ENCODE data around the gene TSC22D1.
A peak's percentile ranks its signal among the peaks of the same experiment; 100 is the strongest.
"Not testable (repeated sequence)": the region's sequence is repeated elsewhere in the genome, so short reads cannot be mapped to it uniquely, and the experiment has no call there.

The TSC22D1 gene

GRCh38 chr13:44575741-44576350 is at the start of gene TSC22D1:
TSS of gene TSC22D1 (minus strand) at chr13:44576330. CDS start at chr13:44576074, 256 bp downstream.
- no peak for FAIRE-seq
- no peak for DNase-seq (ENCODE audit: insufficient read length, low spot score)

GRCh38 chr13:44622708-44623107 is 46.6 kb upstream of the TSC22D1 start:
- no peak for FAIRE-seq
- no peak for DNase-seq (ENCODE audit: insufficient read length, low spot score)

GRCh38 chr13:44622261-44622660 is 46.1 kb upstream of the TSC22D1 start:
- FAIRE-seq (no peak), DNase-seq (ENCODE audit: insufficient read length, low spot score) (no peak)

GRCh38 chr13:44620057-44620456 is 43.9 kb upstream of the TSC22D1 start:
- FAIRE-seq (no peak), DNase-seq (ENCODE audit: insufficient read length, low spot score) (peak; percentile 8)

GRCh38 chr13:44619651-44620050 is 43.5 kb upstream of the TSC22D1 start:
- FAIRE-seq, result no peak
- DNase-seq (ENCODE audit: insufficient read length, low spot score), result no peak

GRCh38 chr13:44618326-44618725 is 42.2 kb upstream of the TSC22D1 start:
- FAIRE-seq, result no peak
- DNase-seq (ENCODE audit: insufficient read length, low spot score), result no peak

GRCh38 chr13:44617648-44618047 is 41.5 kb upstream of the TSC22D1 start:
- no peak for DNase-seq (ENCODE audit: insufficient read length, low spot score)
- FAIRE-seq, result no peak

GRCh38 chr13:44609137-44609536 is 33.0 kb upstream of the TSC22D1 start:
- no peak for FAIRE-seq
- DNase-seq (ENCODE audit: insufficient read length, low spot score), result no peak

GRCh38 chr13:44605721-44606120 is 29.6 kb upstream of the TSC22D1 start:
- no peak for FAIRE-seq
- DNase-seq (ENCODE audit: insufficient read length, low spot score), result no peak

GRCh38 chr13:44605275-44605674 is 29.1 kb upstream of the TSC22D1 start:
- FAIRE-seq (no peak), DNase-seq (ENCODE audit: insufficient read length, low spot score) (no peak)

GRCh38 chr13:44601586-44601985 is 25.5 kb upstream of the TSC22D1 start:
- no peak for DNase-seq (ENCODE audit: insufficient read length, low spot score)
- no peak for FAIRE-seq

- not testable (repeated sequence) for FAIRE-seq; DNase-seq (ENCODE audit: insufficient read length, low spot score)
Measured at GRCh38 chr13:44593861-44594592, 17.9 kb upstream of the TSC22D1 start.

- no peak for FAIRE-seq
- DNase-seq (ENCODE audit: insufficient read length, low spot score), result no peak
Measured at GRCh38 chr13:44592216-44592847, 16.2 kb upstream of the TSC22D1 start.

GRCh38 chr13:44591316-44591715 is 15.2 kb upstream of the TSC22D1 start:
- no peak for FAIRE-seq
- DNase-seq (ENCODE audit: insufficient read length, low spot score), result no peak

- no peak for FAIRE-seq
- no peak for DNase-seq (ENCODE audit: insufficient read length, low spot score)
Measured at GRCh38 chr13:44583137-44583536, 7.0 kb upstream of the TSC22D1 start.

- no peak for DNase-seq (ENCODE audit: insufficient read length, low spot score)
- no peak for FAIRE-seq
Measured at GRCh38 chr13:44578067-44578400, 1.9 kb upstream of the TSC22D1 start.

GRCh38 chr13:44577236-44578066 is 1.3 kb upstream of the TSC22D1 start:
- FAIRE-seq (peak; percentile 80), DNase-seq (ENCODE audit: insufficient read length, low spot score) (peak; percentile 79)

GRCh38 chr13:44576351-44577235 is 463 bp upstream of the TSC22D1 start:
- no peak for FAIRE-seq
- DNase-seq (ENCODE audit: insufficient read length, low spot score), result no peak

- no peak for DNase-seq (ENCODE audit: insufficient read length, low spot score)
- no peak for FAIRE-seq
Measured at GRCh38 chr13:44575035-44575434, 1.1 kb downstream of the TSC22D1 start.

GRCh38 chr13:44574466-44574855 is 1.7 kb downstream of the TSC22D1 start:
- no peak for FAIRE-seq

More at GRCh38 chr13:44574466-44574855, 1.7 kb downstream of the TSC22D1 start:
- no peak for DNase-seq (ENCODE audit: insufficient read length, low spot score)

All from HTR-8/SVneo (cell line).